GM18519 (cell line): ENCODE results near the gene HDAC2.
"Not testable (repeated sequence)": the region's sequence is repeated elsewhere in the genome, so short reads cannot be mapped to it uniquely, and the experiment has no call there.

ENCODE experiments used
- ATAC-seq: cut with Tn5 transposase; IDR thresholded peaks from one replicate; pipeline ENCODE4 v1.9.1; 2021; ENCODE audit warnings: mild to moderate bottlenecking, moderate library complexity; ENCODE audit not compliant: unreplicated experiment, low FRiP score

Gene HDAC2

GRCh38 chr6:113978084-113978675 lies 7.2 kb upstream of the HDAC2 start:
- no peak for ATAC-seq

- ATAC-seq: no peak
Observed at GRCh38 chr6:113976806-113977205, 5.9 kb upstream of the HDAC2 start.

GRCh38 chr6:113971741-113972140 lies 793 bp upstream of the HDAC2 start:
- no peak for ATAC-seq

GRCh38 chr6:113969888-113970804 lies 802 bp downstream of the HDAC2 start:
- ATAC-seq: peak; percentile 17

- ATAC-seq: no peak
Observed at GRCh38 chr6:113968472-113968871, 2.5 kb downstream of the HDAC2 start.

GRCh38 chr6:113967777-113968176 lies 3.2 kb downstream of the HDAC2 start:
- no peak for ATAC-seq

- ATAC-seq: peak; percentile 81
Observed at GRCh38 chr6:113960795-113961194, 10.2 kb downstream of the HDAC2 start.

GRCh38 chr6:113959235-113959634 lies 11.7 kb downstream of the HDAC2 start:
- no peak for ATAC-seq

- ATAC-seq: no peak
Observed at GRCh38 chr6:113954653-113955052, 16.3 kb downstream of the HDAC2 start.

- ATAC-seq: no peak
Observed at GRCh38 chr6:113953346-113953745, 17.6 kb downstream of the HDAC2 start.

- no peak for ATAC-seq
Observed at GRCh38 chr6:113949499-113949898, 21.4 kb downstream of the HDAC2 start.

GRCh38 chr6:113944701-113945100 lies 26.2 kb downstream of the HDAC2 start:
- no peak for ATAC-seq

GRCh38 chr6:113939825-113940224 lies 31.1 kb downstream of the HDAC2 start:
- ATAC-seq: no peak

- ATAC-seq: peak; percentile 89
Observed at GRCh38 chr6:113936093-113936934, 34.6 kb downstream of the HDAC2 start.

GRCh38 chr6:113934101-113934500 lies 36.8 kb downstream of the HDAC2 start:
- no peak for ATAC-seq

GRCh38 chr6:113931907-113932306 lies 39.0 kb downstream of the HDAC2 start:
- not testable (repeated sequence) for ATAC-seq

- no peak for ATAC-seq
Observed at GRCh38 chr6:113930183-113930582, 40.8 kb downstream of the HDAC2 start.

- no peak for ATAC-seq
Observed at GRCh38 chr6:113927001-113927400, 43.9 kb downstream of the HDAC2 start.

GRCh38 chr6:113925378-113925777 lies 45.6 kb downstream of the HDAC2 start:
- no peak for ATAC-seq

- ATAC-seq: no peak
Observed at GRCh38 chr6:113924312-113924723, 46.6 kb downstream of the HDAC2 start.

- no peak for ATAC-seq
Observed at GRCh38 chr6:113923526-113923925, 47.4 kb downstream of the HDAC2 start.
